Adrenal gland (tissue), 12 donors: ENCODE results near the gene AGPAT1. TPM values are rescaled to one million over a fixed set of nuclear protein-coding genes. Genes with fewer than 3 reads are reported as not detected.
A peak's percentile ranks its signal among the peaks of the same experiment; 100 is the strongest.
"Not testable (repeated sequence)": the region's sequence is repeated elsewhere in the genome, so short reads cannot be mapped to it uniquely, and the experiment has no call there.

Experiments
- DNase-seq, 7 donors: peaks; one replicate each; pipeline ENCODE4 v3.0.0-alpha.2; 2019 to 2020
- H3K27ac ChIP-seq, 5 donors: fragments of 200-600 bp; sonication (generic) in 4 of 5; 1 replicate in 3 of 5; 2 replicates in 2 of 5; pipeline versions ENCODE4 v1.5.1 to v1.8.0; 2016 to 2020; ENCODE audit warnings: mild to moderate bottlenecking in 1 of 5
- H3K27me3 ChIP-seq: fragments of 200-600 bp; 2 replicates; pipeline ENCODE4 v1.8.0; 2021
- H3K36me3 ChIP-seq, 2 donors: fragments of 200-600 bp; replicated peaks in 1 of 2; 1 replicate in 1 of 2; 2 replicates in 1 of 2; pipeline versions ENCODE4 v1.5.1 to v1.8.0; 2018 to 2022
- H3K4me1 ChIP-seq, 2 donors: fragments of 200-600 bp; replicated peaks in 1 of 2; 1 replicate in 1 of 2; 2 replicates in 1 of 2; pipeline versions ENCODE4 v1.5.1 to v1.8.0; 2018 to 2021
- H3K4me3 ChIP-seq, 4 donors: fragments of 200-600 bp; sonication (generic) in 3 of 4; one replicate each; pipeline ENCODE4 v1.5.1; 2016 to 2018
- H3K9me3 ChIP-seq, 3 donors: fragments of 200-600 bp; sonication (generic) in 1 of 3; replicated peaks in 1 of 3; 1 replicate in 2 of 3; 2 replicates in 1 of 3; pipeline versions ENCODE4 v1.5.1 to v1.8.0; 2016 to 2021
- CTCF ChIP-seq, 6 experiments: fragments of 450-650 bp in 4 of 6; fragments of 200-600 bp in 2 of 6; sonication (generic) in 1 of 6; IDR thresholded peaks; 1 replicate in 5 of 6; 2 replicates in 1 of 6; pipeline versions ENCODE4 v1.5.1 to v1.8.0; 2016 to 2021; ENCODE audit warnings: antibody characterized with exemption in 6 of 6, mild to moderate bottlenecking in 2 of 6, moderate library complexity in 1 of 6
- POLR2A ChIP-seq, 2 donors: fragments of 450-650 bp; IDR thresholded peaks; one replicate each; pipeline ENCODE4 v1.6.1; 2017; ENCODE audit warnings: antibody characterized with exemption in 2 of 2, mild to moderate bottlenecking in 2 of 2, moderate library complexity in 1 of 2
- WGBS, 4 donors: extraction: QIAGEN DNeasy Blood & Tissue Kit in 2 of 4; methylation state at CpG; one replicate each; pipeline versions ENCODE4 v1.1.5 to v1.1.7; 2013 to 2017; 5-methylcytosine and 5-hydroxymethylcytosine counted together
- intact Hi-C, 2 donors: fragments of 100-400 bp; cut with DNase I; formaldehyde crosslinking; loops; one replicate each; pipeline versions ENCODE4 v1.14.1 to v1.15.0; 2022 to 2023
- polyA plus RNA-seq, 3 donors: library from polyadenylated mRNA; stranded (reverse); fragments of 200-250 nt in 2 of 3; fragments of 350-450 nt in 1 of 3; fragmentation: Illumina TruSeq in 1 of 3; extraction: RNeasy Lipid Tissue Mini Kit (QIAGEN cat#74804) in 1 of 3; gene quantifications; one replicate each; pipeline ENCODE4 v1.2.3, GENCODE V29; 2013 to 2014
- total RNA-seq, 9 donors: library from RNA; depleted of rRNA in 4 of 9; stranded (reverse); fragments of >200 nt in 4 of 9; fragments of 120-200 nt in 1 of 9; fragmentation: NEBNext Ultra II Directional in 1 of 9; extraction: Animal tissue kit (Norgen Biotek cat#: 25700) in 1 of 9; gene quantifications; one replicate each; pipeline versions ENCODE4 v1.1.0 to v1.2.4, GENCODE V29; 2013 to 2023
- donor health status: healthy with polysubstance abuse.
- donor health status: Bipolar disorder and iron deficiency.
- donor health status: DM: yes; HTN: yes; CAD: no.
- donor health status: DM: no; HTN: no; CAD: no.
- donor health status: DM: no; HTN: no; CAD: no.
- donor health status: DM: yes; HTN: yes; CAD: no.

Gene AGPAT1
- total and polyA plus RNA-seq, 12 donors = 51.9 to 91.9 (median 68.5) TPM

DNA sequence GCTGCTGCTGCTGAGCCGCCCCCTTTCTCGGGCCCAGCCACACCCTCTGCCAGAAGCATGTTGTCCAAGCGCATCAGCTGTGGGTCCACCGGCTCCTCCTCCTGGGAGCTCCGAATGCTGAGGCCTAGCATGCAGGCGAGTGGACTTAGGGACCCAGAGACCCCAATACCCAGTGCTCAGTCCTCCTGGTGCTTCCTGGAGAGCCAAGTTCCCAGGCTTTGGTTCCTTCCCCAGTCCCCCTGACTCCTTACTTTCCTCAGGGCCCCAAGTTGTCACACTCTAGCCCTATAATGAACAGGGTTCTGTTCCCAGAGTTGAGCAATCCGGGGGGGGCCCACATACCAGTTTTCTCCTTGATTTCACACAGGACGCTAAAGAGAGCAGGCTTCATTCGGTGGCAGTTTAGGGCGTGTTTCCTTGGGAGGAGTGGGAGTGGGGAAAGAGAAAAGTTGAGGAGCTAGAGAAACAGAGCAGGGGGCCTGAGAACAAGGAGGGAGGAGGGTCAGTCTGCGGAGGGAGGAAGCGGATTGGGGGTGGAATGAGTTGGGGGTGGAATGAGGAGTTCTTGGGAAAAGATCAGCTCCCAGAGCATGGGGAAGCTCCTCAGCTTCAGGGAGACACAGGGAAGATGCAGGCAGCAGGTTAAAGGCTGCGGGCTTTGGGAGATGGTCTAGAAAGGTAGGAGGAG, 12.6 kb upstream of the AGPAT1 start:
- peak overlapping the region in 3 of 4 donors; percentile 65 to 82 (median 78) for H3K4me3 ChIP-seq
- TF ChIP-seq POLR2A (IDR thresholded peaks at IDR 0.05) = no peak
- no peak for TF ChIP-seq CTCF (IDR thresholded peaks at IDR 0.05)
- intact Hi-C loops = no loop called here
- 14 to 32% (median 20%) methylated on average over 7 to 13 of the region's 13 CpGs for WGBS, 4 donors
- H3K9me3 ChIP-seq = no peaks in the 10 kb centered on the region
- peak overlapping the region; percentile 87 to 96 (median 89) for H3K27ac ChIP-seq
- peaks cover 0 to 24% of the 10 kb centered on the region in 2 donors for H3K36me3 ChIP-seq
- H3K4me1 ChIP-seq = peaks cover 16 to 42% of the 10 kb centered on the region in 2 donors
- no peak for DNase-seq
- H3K27me3 ChIP-seq = no peaks in the 10 kb centered on the region

DNA sequence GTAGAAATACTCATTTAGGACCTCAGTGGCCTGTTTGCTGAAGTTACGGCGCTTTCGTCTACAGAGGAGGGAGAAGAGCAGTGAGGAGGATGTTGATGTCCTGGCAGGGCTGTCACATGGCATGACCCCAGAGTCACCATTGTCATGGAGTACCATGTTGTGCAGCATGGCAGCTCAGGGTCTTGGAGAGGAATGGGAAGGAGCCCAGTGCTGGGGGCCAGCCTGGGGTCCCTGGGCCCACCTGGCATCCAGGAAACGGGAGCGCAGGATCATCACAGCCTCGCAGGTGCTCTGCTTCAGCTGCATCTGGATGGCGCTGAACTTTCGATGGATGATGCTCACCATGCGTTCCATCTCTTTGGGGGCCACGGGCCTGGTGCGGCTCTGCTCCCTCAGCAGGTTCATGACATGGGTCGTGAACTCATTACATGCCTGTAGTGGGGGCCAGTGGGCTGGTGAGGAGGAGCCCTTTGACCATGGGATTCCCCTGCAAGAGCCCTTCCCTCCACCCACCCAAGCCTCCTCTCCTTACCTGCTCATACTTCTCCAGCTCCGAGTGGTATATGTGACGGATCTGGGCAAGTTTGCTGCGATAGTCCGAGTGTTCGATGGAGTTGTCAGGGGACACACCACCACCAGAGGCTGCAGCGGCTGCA, 12.0 kb upstream of the AGPAT1 start:
- Histone ChIP-seq H3K4me1 (peaks cover 16 to 39% of the 10 kb centered on the region in 2 donors), H3K27ac (peak overlapping the region in 3 of 5 donors; percentile 88 to 96 (median 94)), H3K4me3 (peak overlapping the region in 1 of 4 donors; percentile 82), H3K36me3 (peaks cover 0 to 30% of the 10 kb centered on the region in 2 donors)
- 72 to 81% (median 79%) methylated on average over 14 to 18 of the region's 18 CpGs for WGBS, 4 donors
- H3K9me3 ChIP-seq, intact Hi-C loops, H3K27me3 ChIP-seq: not testable (repeated sequence)
- peak in 1 of 7 donors; percentile 19 for DNase-seq

DNA sequence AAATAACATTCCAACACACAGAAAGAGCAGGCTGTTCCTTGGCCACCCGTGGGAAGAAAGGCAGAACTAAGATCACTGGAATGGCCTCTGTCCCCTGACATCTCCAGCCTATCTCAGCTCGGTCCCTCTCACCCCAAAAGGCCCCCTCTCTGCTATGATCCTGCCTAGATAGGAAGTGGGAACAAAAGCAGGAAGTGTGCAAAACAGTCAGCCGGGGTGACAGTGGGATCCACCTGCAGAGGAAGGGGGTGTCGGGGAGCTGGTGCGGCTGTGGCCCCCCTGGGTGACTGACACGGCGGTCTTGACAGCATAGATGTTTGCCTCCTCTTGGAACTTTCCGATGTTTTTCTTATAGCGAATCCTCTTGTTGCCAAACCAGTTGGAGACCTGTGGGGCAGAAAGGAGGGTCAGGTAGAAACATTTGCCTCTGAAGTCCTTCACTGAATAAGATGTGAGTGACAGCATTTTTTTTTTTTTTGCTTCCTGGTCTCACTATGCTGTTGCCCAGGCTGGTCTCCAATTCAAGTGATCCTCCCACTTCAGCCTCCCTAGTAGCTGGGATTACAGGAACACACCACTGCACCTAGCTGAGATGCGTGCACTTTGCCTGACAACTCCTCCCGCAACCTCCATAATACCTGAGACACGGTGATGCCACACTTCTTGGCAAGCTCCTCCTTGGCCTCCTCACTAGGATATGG, 11.3 kb upstream of the AGPAT1 start:
- H3K4me3 ChIP-seq = no peak overlapping the region
- WGBS, 4 donors = 66 to 77% (median 71%) methylated on average over 11 to 12 of the region's 12 CpGs
- H3K27me3 ChIP-seq = no peaks in the 10 kb centered on the region
- no peak for TF ChIP-seq CTCF (IDR thresholded peaks at IDR 0.05)
- no peak for TF ChIP-seq POLR2A (IDR thresholded peaks at IDR 0.05)
- intact Hi-C loops = no loop called here
- H3K27ac ChIP-seq = peak overlapping the region in 3 of 5 donors; percentile 69 to 94 (median 81)
- H3K9me3 ChIP-seq = no peaks in the 10 kb centered on the region
- H3K4me1 ChIP-seq = peaks cover 16 to 39% of the 10 kb centered on the region in 2 donors
- H3K36me3 ChIP-seq = peaks cover 0 to 37% of the 10 kb centered on the region in 2 donors
- no peak for DNase-seq

DNA sequence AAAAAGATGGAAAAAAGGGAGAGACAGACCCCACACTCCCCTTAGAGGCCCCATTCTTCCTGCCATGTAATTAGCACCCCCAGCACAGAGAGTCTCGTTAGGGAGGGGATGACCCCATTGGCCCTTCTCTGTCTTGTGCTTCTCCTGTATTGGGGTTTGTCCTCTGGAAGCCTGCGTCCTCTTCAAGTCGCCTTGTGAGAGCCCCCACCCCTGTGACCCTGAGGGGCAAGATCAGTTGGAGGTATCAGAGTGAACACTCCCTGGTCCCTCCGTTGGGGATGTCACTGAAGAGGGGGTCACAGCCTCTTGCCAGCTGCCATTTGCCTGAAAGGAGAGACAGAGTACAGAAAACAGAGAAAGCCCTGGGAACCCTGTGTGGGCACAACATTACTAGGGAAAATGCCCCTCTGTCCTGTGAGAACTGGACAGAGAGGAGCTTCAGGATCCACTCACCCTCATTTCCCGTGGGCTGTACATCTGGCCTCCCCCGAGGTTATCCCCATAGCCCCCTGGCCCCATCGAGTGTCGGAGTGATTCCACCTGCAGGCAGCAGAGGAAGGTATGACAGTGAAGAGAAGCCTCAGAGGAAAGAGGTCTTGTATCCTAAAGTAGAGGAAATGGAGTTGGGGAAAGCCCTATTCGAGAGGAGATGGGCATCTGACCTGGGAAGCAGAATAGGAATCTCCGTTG, 10.4 kb upstream of the AGPAT1 start:
- WGBS, 4 donors = 63 to 68% (median 64%) methylated on average over 10 of the region's 10 CpGs
- H3K27me3 ChIP-seq, DNase-seq, intact Hi-C loops, H3K9me3 ChIP-seq, H3K4me3 ChIP-seq: not testable (repeated sequence)
- H3K36me3 ChIP-seq = peaks cover 0 to 45% of the 10 kb centered on the region in 2 donors
- H3K27ac ChIP-seq = peak overlapping the region; percentile 60 to 81 (median 76)
- H3K4me1 ChIP-seq = peaks cover 16 to 39% of the 10 kb centered on the region in 2 donors
